NB4 (cell line): ENCODE measurements around the gene RASAL2.

Experiments
- CTCF ChIP-seq: IDR thresholded peaks from one replicate; pipeline ENCODE4 v1.5.1; 2012; ENCODE audit warnings: low read depth, low read length
- MAX ChIP-seq: IDR thresholded peaks from 2 replicates; pipeline ENCODE4 v1.6.1; 2011; ENCODE audit warnings: low read depth, low read length
- POLR2A ChIP-seq: IDR thresholded peaks from 2 replicates; pipeline ENCODE4 v1.6.1; 2011; ENCODE audit warnings: mild to moderate bottlenecking; ENCODE audit not compliant: insufficient read length; ENCODE audit errors: extremely low read depth

GRCh38 chr1:178405137-178405536 lies 311.2 kb downstream of the RASAL2 start:
- no peak for TF ChIP-seq CTCF
- no peak for TF ChIP-seq POLR2A
- no peak for TF ChIP-seq MAX
